T-cell (primary cell): Measurements from ENCODE around the gene HGFAC. TPM values are rescaled to one million over a fixed set of nuclear protein-coding genes. Genes with fewer than 3 reads are reported as not detected.
A peak's percentile ranks its signal among the peaks of the same experiment; 100 is the strongest.
"Not testable (repeated sequence)": the region's sequence is repeated elsewhere in the genome, so short reads cannot be mapped to it uniquely, and the experiment has no call there.

Experiments used
- ATAC-seq, 4 experiments: fragments of 200-7000 bp in 3 of 4; fragments of 150-1000 bp in 1 of 4; cut with Tn5 transposase; replicated peaks in 1 of 4; 1 replicate in 3 of 4; 2 replicates in 1 of 4; pipeline ENCODE4 v1.10.0; 2021; ENCODE audit warnings: moderate library complexity in 3 of 4, mild to moderate bottlenecking in 2 of 4, moderate number of reproducible peaks in 1 of 4
- CTCF ChIA-PET, 2 donors: fragments of 300-600 bp; sonication (Branson Sonifier 250); formaldehyde crosslinking; loops; one replicate each; lab custom pipeline; 2022; ENCODE audit warnings: antibody characterized with exemption in 2 of 2; lab: Charles Lee
- POLR2A ChIA-PET, 2 donors: fragments of 300-600 bp; sonication (Branson Sonifier 250); formaldehyde crosslinking; loops; one replicate each; lab custom pipeline; 2022; ENCODE audit warnings: antibody characterized with exemption in 2 of 2; lab: Charles Lee
- DNase-seq, 35 experiments: peaks; one replicate each; pipeline versions ENCODE4 v3.0.0 to v3.0.0-alpha.2; 2013 to 2023
- H3K27ac ChIP-seq: one replicate; pipeline ENCODE4 v1.5.1; 2013; ENCODE audit warnings: low read length
- H3K27me3 ChIP-seq, 2 experiments: replicated peaks in 1 of 2; 1 replicate in 1 of 2; 2 replicates in 1 of 2; pipeline versions ENCODE4 v1.6.1 to v1.7.0; 2013; ENCODE audit warnings: low read length in 1 of 2, mixed read lengths in 1 of 2; ENCODE audit not compliant: control insufficient read depth in 2 of 2, insufficient read depth in 2 of 2; ENCODE audit errors: extremely low read depth in 1 of 2
- H3K36me3 ChIP-seq, 2 donors: 1 replicate in 1 of 2; 2 replicates in 1 of 2; pipeline versions ENCODE4 v1.6.1 to v1.7.0; 2013; ENCODE audit warnings: low read length in 1 of 2; ENCODE audit not compliant: control insufficient read depth in 2 of 2, insufficient read depth in 1 of 2; ENCODE audit errors: extremely low read depth in 1 of 2
- H3K4me1 ChIP-seq, 2 experiments: 1 replicate in 1 of 2; 2 replicates in 1 of 2; pipeline versions ENCODE4 v1.6.1 to v1.7.0; 2013; ENCODE audit warnings: low read length in 2 of 2, mixed read lengths in 1 of 2; ENCODE audit not compliant: insufficient read depth in 2 of 2, control insufficient read depth in 1 of 2; ENCODE audit errors: extremely low read depth in 1 of 2
- H3K4me3 ChIP-seq, 2 donors: 1 replicate in 1 of 2; 2 replicates in 1 of 2; pipeline versions ENCODE4 v1.5.1 to v1.7.0; 2013; ENCODE audit warnings: mild to moderate bottlenecking in 2 of 2, low read length in 1 of 2, moderate library complexity in 1 of 2; ENCODE audit not compliant: control insufficient read depth in 1 of 2; ENCODE audit errors: extremely low read depth in 1 of 2
- H3K9me3 ChIP-seq: 2 replicates; pipeline ENCODE4 v1.7.0; 2013
- H3K27ac Mint-ChIP-seq, 2 donors: one replicate each; pipeline ENCODE4 v1.8.0; 2020 to 2021; ENCODE audit warnings: mild to moderate bottlenecking in 2 of 2, mixed read lengths in 2 of 2
- H3K27me3 Mint-ChIP-seq, 2 donors: one replicate each; pipeline ENCODE4 v1.8.0; 2021 to 2022; ENCODE audit warnings: mixed read lengths in 2 of 2
- H3K36me3 Mint-ChIP-seq: one replicate; pipeline ENCODE4 v1.8.0; 2021; ENCODE audit warnings: mixed read lengths
- H3K4me1 Mint-ChIP-seq, 3 donors: one replicate each; pipeline ENCODE4 v1.8.0; 2020 to 2022; ENCODE audit warnings: mixed read lengths in 3 of 3, mild to moderate bottlenecking in 1 of 3
- H3K4me3 Mint-ChIP-seq, 3 donors: one replicate each; pipeline ENCODE4 v1.8.0; 2020 to 2022; ENCODE audit warnings: mild to moderate bottlenecking in 3 of 3, mixed read lengths in 3 of 3, moderate library complexity in 3 of 3
- H3K9me3 Mint-ChIP-seq, 3 donors: one replicate each; pipeline ENCODE4 v1.8.0; 2020 to 2022; ENCODE audit warnings: mixed read lengths in 3 of 3
- WGBS: methylation state at CpG from one replicate; pipeline ENCODE4 v1.1.5; 2013; ENCODE audit warnings: missing lambda C conversion rate; ENCODE audit not compliant: insufficient coverage; 5-methylcytosine and 5-hydroxymethylcytosine counted together
- total RNA-seq, 35 experiments: library from RNA in 6 of 35; stranded (reverse) in 6 of 35; fragments of 120-200 nt in 1 of 35; gene quantifications; one replicate each; pipeline versions ENCODE4 v1.2.1 to v1.2.4 and lab custom pipeline; 2013 to 2026

Gene HGFAC
- total RNA-seq, 5 donors from 2014 or later (not counting 1 experiment from before 2014, with no cell fraction given), result 0.33 to 0.73 (median 0.70) TPM; not detected in 2

DNA sequence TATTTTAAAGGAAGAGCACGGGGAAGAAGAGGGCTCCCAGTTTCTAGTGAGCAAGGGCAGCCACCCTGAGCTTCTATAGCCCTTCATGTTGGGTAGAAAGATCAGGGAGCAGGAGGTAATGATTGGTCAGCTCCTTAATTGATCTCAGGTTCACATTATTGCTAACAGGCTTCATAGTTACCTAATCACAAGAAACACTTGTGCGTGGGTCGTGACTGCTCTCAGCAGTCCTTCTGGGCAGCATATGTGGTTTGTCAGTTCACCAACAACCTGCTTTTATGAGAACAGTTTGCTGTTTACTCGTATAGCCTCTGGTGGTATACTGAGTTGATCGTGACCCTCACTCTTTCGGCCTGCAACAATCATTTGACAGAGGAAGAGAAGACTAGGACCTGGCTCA, 16.6 kb downstream of the HGFAC start:
- H3K36me3 Mint-ChIP-seq, result no peaks in the 10 kb centered on the region
- no peaks in the 10 kb centered on the region for H3K4me1 Mint-ChIP-seq
- Histone ChIP-seq H3K9me3 (peaks cover 2% of the 10 kb centered on the region), H3K36me3 (no peaks in the 10 kb centered on the region), H3K4me3 (no peak overlapping the region), H3K4me1 (no peaks in the 10 kb centered on the region), H3K27ac (no peak overlapping the region), H3K27me3 (peaks cover 0 to 24% of the 10 kb centered on the region in 2 experiments)
- ATAC-seq (no peak), DNase-seq (no peak)
- POLR2A ChIA-PET, result no interaction called here
- CTCF ChIA-PET, result no interaction called here
- no peak overlapping the region for H3K4me3 Mint-ChIP-seq
- 93% methylated on average over 3 of the region's 6 CpGs for WGBS
- H3K9me3 Mint-ChIP-seq, result peaks cover 4 to 15% (median 7%) of the 10 kb centered on the region in 3 donors
- peaks cover 11 to 21% of the 10 kb centered on the region in 2 donors for H3K27me3 Mint-ChIP-seq
- no peak overlapping the region for H3K27ac Mint-ChIP-seq

- DNase-seq, H3K4me3 ChIP-seq, POLR2A ChIA-PET, H3K9me3 ChIP-seq, H3K4me1 ChIP-seq, H3K36me3 ChIP-seq, H3K27ac Mint-ChIP-seq, H3K4me3 Mint-ChIP-seq, H3K4me1 Mint-ChIP-seq, CTCF ChIA-PET, ATAC-seq, H3K27ac ChIP-seq, H3K36me3 Mint-ChIP-seq: not testable (repeated sequence)
- Mint-ChIP-seq H3K27me3 (peaks cover 11 to 21% of the 10 kb centered on the region in 2 donors), H3K9me3 (peaks cover 4 to 15% (median 7%) of the 10 kb centered on the region in 3 donors)
- H3K27me3 ChIP-seq, result peaks cover 0 to 31% of the 10 kb centered on the region in 2 experiments
- 69% methylated on average over 3 of the region's 5 CpGs for WGBS
These were observed 17.4 kb downstream of the HGFAC start for GRCh38 chr4:3459156-3459555.

DNA sequence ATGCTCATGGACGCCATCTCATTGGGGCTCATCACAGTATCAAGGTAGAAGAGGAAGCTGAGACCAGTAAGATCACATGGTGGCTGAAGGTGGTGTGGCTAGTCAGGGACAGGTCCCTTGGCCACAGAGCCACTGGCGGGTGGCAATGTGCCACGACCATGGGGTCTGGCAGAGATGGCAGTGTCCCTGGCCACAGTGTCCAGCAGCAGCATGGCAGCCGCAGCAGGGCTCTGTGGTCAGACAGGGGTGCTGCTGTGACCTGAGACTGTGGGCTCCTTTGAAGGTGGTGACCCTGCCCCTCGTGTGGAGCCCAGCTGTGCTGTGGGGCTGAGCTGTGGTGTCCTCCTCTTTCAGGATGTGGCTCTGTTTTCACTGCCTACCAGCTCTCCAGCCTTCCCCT, 19.2 kb downstream of the HGFAC start:
- no peaks in the 10 kb centered on the region for H3K36me3 ChIP-seq
- H3K4me1 ChIP-seq, result peaks cover 0 to 6% of the 10 kb centered on the region in 2 experiments
- WGBS, result 78% methylated on average over 5 of the region's 5 CpGs
- H3K4me3 ChIP-seq, result no peak overlapping the region
- peaks cover 2% of the 10 kb centered on the region for H3K9me3 ChIP-seq
- Mint-ChIP-seq H3K36me3 (no peaks in the 10 kb centered on the region), H3K4me1 (no peaks in the 10 kb centered on the region), H3K9me3 (peaks cover 0 to 3% (median under 1%) of the 10 kb centered on the region in 3 donors), H3K27ac (no peak overlapping the region), H3K27me3 (peaks cover 14 to 37% of the 10 kb centered on the region in 2 donors), H3K4me3 (no peak overlapping the region)
- ChIA-PET CTCF (no interaction called here), POLR2A (no interaction called here)
- DNase-seq (no peak), ATAC-seq (no peak)
- peaks cover 0 to 47% of the 10 kb centered on the region in 2 experiments for H3K27me3 ChIP-seq
- H3K27ac ChIP-seq, result no peak overlapping the region

GRCh38 chr4:3461515-3462291, 19.9 kb downstream of the HGFAC start:
- ATAC-seq, result no peak
- no peak overlapping the region for H3K27ac Mint-ChIP-seq
- H3K4me3 Mint-ChIP-seq, result peak overlapping the region in 1 of 3 donors; percentile 67
- 81% methylated on average over 16 of the region's 25 CpGs for WGBS
- POLR2A ChIA-PET, result no interaction called here
- Histone ChIP-seq H3K4me3 (no peak overlapping the region), H3K27me3 (peaks cover 0 to 50% of the 10 kb centered on the region in 2 experiments), H3K4me1 (peaks cover 0 to 6% of the 10 kb centered on the region in 2 experiments), H3K36me3 (no peaks in the 10 kb centered on the region), H3K27ac (no peak overlapping the region), H3K9me3 (peaks cover 2% of the 10 kb centered on the region)
- DNase-seq, result no peak
- H3K27me3 Mint-ChIP-seq, result peaks cover 14 to 37% of the 10 kb centered on the region in 2 donors
- H3K4me1 Mint-ChIP-seq, result no peaks in the 10 kb centered on the region
- H3K36me3 Mint-ChIP-seq, result no peaks in the 10 kb centered on the region
- CTCF ChIA-PET, result no interaction called here
- H3K9me3 Mint-ChIP-seq, result peaks cover 0 to 3% (median 0%) of the 10 kb centered on the region in 3 donors

DNA sequence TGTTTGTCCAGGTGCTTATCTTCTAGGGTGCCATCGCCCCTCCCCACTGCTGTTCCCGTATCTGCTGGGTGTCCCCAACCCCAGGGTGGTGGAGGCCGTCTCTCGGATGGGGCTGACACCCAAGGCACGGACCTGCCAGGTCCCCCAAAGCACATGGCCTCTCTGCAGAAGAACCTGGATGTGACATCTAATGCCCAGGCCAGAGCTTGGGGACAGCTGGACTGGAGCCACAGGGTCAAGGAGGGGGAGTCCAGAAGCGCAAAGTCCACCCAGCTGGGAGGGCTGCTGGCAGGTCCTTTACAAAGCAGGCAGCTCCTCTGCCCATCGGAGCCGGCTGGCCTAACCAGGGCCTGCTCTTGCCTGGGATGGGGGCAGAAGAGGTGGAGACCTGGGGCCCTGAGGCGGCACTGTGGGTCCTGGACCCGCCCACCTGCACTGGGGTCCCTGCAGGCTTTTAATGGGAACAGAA, 20.6 kb downstream of the HGFAC start:
- H3K9me3 Mint-ChIP-seq, result peaks cover 0 to 3% (median 0%) of the 10 kb centered on the region in 3 donors
- H3K4me3 ChIP-seq, result no peak overlapping the region
- H3K27me3 ChIP-seq, result peaks cover 0 to 50% of the 10 kb centered on the region in 2 experiments
- ChIA-PET CTCF (no interaction called here), POLR2A (no interaction called here)
- H3K4me3 Mint-ChIP-seq, result peak overlapping the region in 2 of 3 donors; percentile 17 to 67
- H3K36me3 ChIP-seq, result no peaks in the 10 kb centered on the region
- no peak overlapping the region for H3K27ac Mint-ChIP-seq
- ATAC-seq, result no peak
- H3K27ac ChIP-seq, result no peak overlapping the region
- WGBS, result 83% methylated on average over 6 of the region's 10 CpGs
- peaks cover 0 to 6% of the 10 kb centered on the region in 2 experiments for H3K4me1 ChIP-seq
- H3K27me3 Mint-ChIP-seq, result peaks cover 14 to 37% of the 10 kb centered on the region in 2 donors
- no peaks in the 10 kb centered on the region for H3K36me3 Mint-ChIP-seq
- H3K9me3 ChIP-seq, result peaks cover 2% of the 10 kb centered on the region
- no peak for DNase-seq
- H3K4me1 Mint-ChIP-seq, result no peaks in the 10 kb centered on the region

- Histone ChIP-seq H3K4me3 (no peak within 1 kb of the TSS), H3K27me3 (peaks cover 0 to 50% of the 10 kb centered on the region in 2 experiments), H3K4me1 (peaks cover 0 to 6% of the 10 kb centered on the region in 2 experiments), H3K36me3 (no peaks in the 10 kb centered on the region), H3K9me3 (peaks cover 2% of the 10 kb centered on the region), H3K27ac (no peak within 1 kb of the TSS)
- no peaks in the 10 kb centered on the region for H3K4me1 Mint-ChIP-seq
- POLR2A ChIA-PET, result no interaction called here
- no peaks in the 10 kb centered on the region for H3K36me3 Mint-ChIP-seq
- peak within 1 kb of the TSS in 2 of 3 donors; percentile 17 to 67 for H3K4me3 Mint-ChIP-seq
- 12% methylated on average over 41 of the region's 44 CpGs for WGBS
- H3K27me3 Mint-ChIP-seq, result peaks cover 14 to 37% of the 10 kb centered on the region in 2 donors
- no peak within 1 kb of the TSS for H3K27ac Mint-ChIP-seq
- ATAC-seq (peak in 2 of 4 experiments; percentile 15 to 23), DNase-seq (no peak)
- peaks cover 0 to 3% (median 0%) of the 10 kb centered on the region in 3 donors for H3K9me3 Mint-ChIP-seq
- CTCF ChIA-PET, result no interaction called here
These were observed 21.1 kb downstream of the HGFAC start, which contains the start of gene DOK7 for GRCh38 chr4:3462790-3463415. TSS of gene DOK7 (plus strand) at chr4:3463306. CDS start at chr4:3463376, 70 bp downstream.
